Endometrial microvascular endothelial cells (primary cell): ENCODE results near the gene EPHB2. TPM values are rescaled to one million over a fixed set of nuclear protein-coding genes. Genes with fewer than 3 reads are reported as not detected.

Source experiments
- in situ Hi-C: cut with HindIII; loops from 2 replicates; pipeline ENCODE4 v1.10.0; 2017; ENCODE audit warnings: low sequenced_read_pairs, low pct_unique_long_range_greater_than_20kb; ENCODE audit errors: inconsistent ontology term
- total RNA-seq: library from RNA; depleted of rRNA; stranded (reverse); fragments of >200 nt; gene quantifications from one replicate; pipeline ENCODE4 v1.2.3, GENCODE V29; 2015; ENCODE audit errors: inconsistent ontology term

EPHB2 gene
- total RNA-seq, 1 donor from 2014 or later = 84.5 TPM

- in situ Hi-C loops = no loop called here
These were observed 78.8 kb downstream of the EPHB2 start for GRCh38 chr1:22789356-22789994.

DNA sequence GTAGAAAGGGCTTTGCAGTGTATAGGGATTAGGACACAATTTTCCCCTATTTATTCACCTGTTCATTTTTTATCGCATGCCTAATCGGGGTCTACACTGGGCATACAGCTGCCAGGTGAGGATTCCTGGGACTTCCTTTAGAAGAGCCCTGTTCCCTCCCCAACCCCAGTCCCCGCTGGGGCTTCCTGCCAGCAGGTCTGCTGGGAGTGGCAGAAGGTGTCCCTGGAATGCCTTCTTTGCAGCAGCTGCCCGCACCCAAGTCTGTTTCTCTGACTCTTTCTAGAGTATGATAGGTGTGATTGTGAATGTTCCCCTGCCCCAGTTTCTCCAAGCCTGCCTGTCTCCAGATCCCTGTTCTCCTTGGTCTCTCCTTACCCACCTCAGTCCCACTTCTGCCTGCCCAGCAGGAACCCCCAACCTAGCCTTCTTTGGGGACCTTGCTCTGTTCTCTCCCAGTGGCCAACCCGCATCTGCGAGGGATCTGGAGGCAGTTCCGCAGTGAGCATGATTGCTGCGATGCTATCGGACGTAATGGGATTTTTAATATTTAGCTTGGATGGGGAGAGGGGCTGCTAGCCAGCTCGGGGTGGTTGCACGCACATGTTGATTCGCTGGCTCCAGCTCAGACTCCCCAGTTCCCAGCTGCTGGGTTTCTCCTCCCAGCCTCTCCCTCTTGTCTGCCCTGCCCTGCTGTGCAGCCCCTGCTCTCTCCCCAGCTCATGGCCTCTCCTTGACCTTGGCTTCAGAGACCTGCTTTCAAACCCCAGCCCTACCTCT, 79.8 kb downstream of the EPHB2 start:
- in situ Hi-C loops = no loop called here

DNA sequence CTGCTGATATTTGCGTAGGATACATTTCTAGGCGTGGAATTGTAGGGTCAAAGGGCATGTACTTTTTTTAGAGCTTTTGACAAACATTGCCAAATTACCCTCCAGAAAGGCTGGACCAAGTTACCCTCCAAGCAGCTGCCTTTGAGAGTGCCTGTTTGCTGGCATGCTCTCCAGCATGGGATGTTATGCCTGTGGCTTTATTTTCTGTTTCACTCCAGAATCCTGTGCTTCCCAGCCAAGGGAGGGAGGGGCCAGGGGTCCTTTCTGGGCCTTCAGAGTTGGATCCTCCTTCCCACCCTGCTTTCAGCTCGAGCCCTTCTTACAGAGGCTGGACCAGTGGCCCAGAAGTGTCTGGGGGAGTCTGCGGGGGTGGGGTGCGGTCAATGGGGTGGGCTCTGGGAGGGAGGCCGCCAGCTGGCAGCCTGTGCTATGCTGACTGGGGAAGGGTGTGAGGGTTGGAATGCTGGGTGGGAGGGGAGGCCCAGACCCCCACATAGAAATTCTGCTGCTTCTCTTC, 81.2 kb downstream of the EPHB2 start:
- in situ Hi-C loops = no loop called here

- in situ Hi-C loops = no loop called here
These were observed 81.9 kb downstream of the EPHB2 start for GRCh38 chr1:22792396-22793160.

DNA sequence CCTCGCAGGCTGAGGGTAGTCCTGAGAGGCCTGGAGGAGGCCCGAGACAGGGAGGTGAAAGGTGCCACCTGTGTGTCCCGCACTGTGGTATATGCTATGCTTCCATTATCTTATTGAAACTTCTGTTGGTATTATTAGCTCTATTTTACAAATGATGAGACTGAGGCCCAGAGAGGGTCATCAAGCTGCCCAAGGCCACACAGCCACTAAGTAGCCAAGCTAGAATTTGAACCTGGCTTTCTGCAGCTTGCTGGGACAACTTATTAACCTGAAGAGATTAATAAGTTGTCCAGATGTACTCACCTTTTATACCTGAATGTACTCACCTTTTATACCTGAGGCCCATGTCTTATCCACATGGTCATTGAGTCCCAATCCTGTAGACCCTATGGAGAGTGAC, 83.0 kb downstream of the EPHB2 start:
- in situ Hi-C loops = no loop called here

DNA sequence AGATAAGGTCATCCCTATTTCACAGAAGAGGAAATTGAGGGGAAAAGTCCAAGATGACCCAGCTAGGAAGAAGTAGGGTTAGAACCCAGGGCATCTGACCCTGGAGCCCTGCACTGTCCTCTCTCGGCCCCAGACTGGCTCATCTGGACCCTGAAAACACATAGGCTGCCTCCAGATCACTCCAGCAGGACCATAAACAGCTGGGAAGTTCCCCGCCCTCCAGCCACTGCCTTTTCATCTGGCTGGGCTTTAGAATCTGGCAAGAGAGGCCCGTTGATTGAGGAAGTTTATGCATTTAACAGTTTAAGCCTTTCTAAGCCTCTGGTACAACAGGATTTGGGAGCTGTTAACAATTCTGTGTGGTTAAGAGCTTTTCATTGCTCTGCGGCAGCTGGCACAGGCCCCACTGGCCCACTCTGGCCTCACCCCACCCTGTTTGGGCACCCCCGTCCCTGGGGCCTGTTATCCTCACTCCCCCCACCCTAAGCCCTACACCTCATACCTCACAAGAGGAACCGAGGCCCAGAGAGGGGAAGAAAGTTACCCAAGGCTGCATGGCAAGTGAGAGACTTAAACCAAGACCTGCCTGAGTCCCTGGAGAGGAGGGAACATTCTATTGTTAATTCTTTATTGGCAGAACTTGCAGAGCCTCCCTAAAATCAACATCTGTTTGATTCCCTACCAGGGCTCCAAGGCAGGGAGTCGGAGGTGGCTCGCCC, 84.2 kb downstream of the EPHB2 start:
- in situ Hi-C loops = no loop called here

- in situ Hi-C loops = no loop called here
These were observed 84.7 kb downstream of the EPHB2 start for GRCh38 chr1:22795366-22795714.

GRCh38 chr1:22796642-22797041, 86.0 kb downstream of the EPHB2 start:
- in situ Hi-C loops = no loop called here

- in situ Hi-C loops = no loop called here
These were observed 87.4 kb downstream of the EPHB2 start for GRCh38 chr1:22798083-22798482.

GRCh38 chr1:22799971-22800370, 89.3 kb downstream of the EPHB2 start:
- in situ Hi-C loops = no loop called here

GRCh38 chr1:22800629-22801028, 90.0 kb downstream of the EPHB2 start:
- in situ Hi-C loops = no loop called here

- in situ Hi-C loops = no loop called here
These were observed 90.7 kb downstream of the EPHB2 start for GRCh38 chr1:22801347-22801746.

- in situ Hi-C loops = no loop called here
These were observed 91.1 kb downstream of the EPHB2 start for GRCh38 chr1:22801761-22802160.

- in situ Hi-C loops = no loop called here
These were observed 93.2 kb downstream of the EPHB2 start for GRCh38 chr1:22803833-22804232.

DNA sequence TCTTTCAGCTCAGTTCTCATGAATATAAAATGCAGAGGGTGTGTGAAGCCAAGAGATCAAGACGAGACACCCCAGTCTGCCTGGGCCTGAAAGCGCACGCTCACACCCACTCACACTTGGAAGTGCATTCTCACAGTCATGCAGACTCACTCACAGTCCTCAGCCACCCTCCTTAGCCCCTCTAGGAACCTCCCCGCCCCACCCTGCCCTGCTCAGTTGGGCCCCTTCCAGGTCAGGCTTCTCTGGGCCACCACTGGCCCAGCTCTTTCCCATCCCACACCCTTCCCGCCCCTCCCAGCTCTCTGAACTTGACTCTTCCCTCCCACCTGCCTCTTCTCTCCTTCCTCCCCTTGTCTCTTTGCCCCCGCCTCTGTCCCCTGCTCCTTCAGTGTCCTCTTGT, 93.8 kb downstream of the EPHB2 start:
- in situ Hi-C loops = no loop called here

DNA sequence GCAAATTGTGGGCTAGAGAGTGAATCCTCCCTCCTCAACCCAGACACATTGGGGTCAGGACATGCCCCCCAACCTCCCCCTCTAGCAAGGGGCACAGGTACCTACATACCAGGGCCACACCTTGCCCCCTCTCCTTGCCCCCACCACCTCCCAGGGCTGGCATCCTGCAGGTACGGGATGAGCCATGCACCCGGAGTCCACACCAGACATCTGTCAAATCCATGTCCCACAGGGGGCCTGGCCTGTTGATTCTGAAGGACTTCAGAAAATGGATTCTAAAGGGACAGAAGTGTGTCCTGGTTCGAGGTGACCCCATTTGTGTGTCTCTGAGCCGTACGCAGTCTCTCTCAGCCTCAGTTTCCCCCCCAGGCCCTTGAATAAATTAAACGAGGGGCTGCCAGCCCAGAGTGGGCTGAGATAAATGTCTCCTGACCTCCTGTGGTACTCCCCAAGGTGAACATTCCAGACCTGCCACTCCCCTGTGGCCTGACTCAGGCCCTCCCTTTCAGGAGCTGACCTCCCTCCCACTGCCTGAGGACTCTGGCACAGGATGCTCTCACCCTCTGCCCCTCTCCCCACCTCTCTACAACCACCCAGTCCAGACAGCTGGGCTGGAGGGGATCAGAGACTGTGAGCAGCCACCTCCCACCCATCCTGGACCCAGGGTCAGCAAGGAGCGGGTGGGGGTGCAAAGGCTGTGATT, 94.5 kb downstream of the EPHB2 start:
- in situ Hi-C loops = no loop called here

DNA sequence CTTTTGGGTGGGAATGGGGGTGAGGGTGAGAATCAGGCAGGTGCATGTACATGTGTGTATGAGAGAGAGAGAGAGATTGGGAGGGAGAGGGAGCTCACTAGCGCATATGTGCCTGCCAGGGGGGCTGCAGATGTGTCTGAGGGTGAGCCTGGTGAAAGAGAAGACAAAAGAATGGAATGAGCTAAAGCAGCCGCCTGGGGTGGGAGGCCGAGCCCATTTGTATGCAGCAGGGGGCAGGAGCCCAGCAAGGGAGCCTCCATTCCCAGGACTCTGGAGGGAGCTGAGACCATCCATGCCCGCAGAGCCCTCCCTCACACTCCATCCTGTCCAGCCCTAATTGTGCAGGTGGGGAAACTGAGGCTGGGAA, 95.0 kb downstream of the EPHB2 start:
- in situ Hi-C loops = no loop called here

- in situ Hi-C loops = no loop called here
These were observed 95.9 kb downstream of the EPHB2 start for GRCh38 chr1:22806584-22806983.

GRCh38 chr1:22807340-22807739, 96.7 kb downstream of the EPHB2 start:
- in situ Hi-C loops = no loop called here
